Endothelial cell (in vitro differentiated cells): ENCODE results near the gene SCPEP1. TPM values are rescaled to one million over a fixed set of nuclear protein-coding genes. Genes with fewer than 3 reads are reported as not detected.

Experiments
- DNase-seq: peaks from one replicate; pipeline ENCODE4 v3.0.0; 2021; ENCODE audit warnings: low spot score
- H3K27ac Mint-ChIP-seq: one replicate; pipeline ENCODE4 v1.8.0; 2021; ENCODE audit warnings: mixed read lengths, inconsistent platforms; ENCODE audit not compliant: unreplicated experiment
- H3K27me3 Mint-ChIP-seq: one replicate; pipeline ENCODE4 v1.8.0; 2021; ENCODE audit warnings: mild to moderate bottlenecking, moderate library complexity, mixed read lengths, inconsistent platforms; ENCODE audit not compliant: unreplicated experiment
- H3K36me3 Mint-ChIP-seq: one replicate; pipeline ENCODE4 v1.8.0; 2021; ENCODE audit warnings: mild to moderate bottlenecking, low read depth, mixed read lengths, inconsistent platforms; ENCODE audit not compliant: unreplicated experiment
- H3K4me1 Mint-ChIP-seq: one replicate; pipeline ENCODE4 v1.8.0; 2021; ENCODE audit warnings: mild to moderate bottlenecking, mixed read lengths, inconsistent platforms; ENCODE audit not compliant: unreplicated experiment
- H3K4me3 Mint-ChIP-seq: one replicate; pipeline ENCODE4 v1.8.0; 2021; ENCODE audit warnings: mild to moderate bottlenecking, mixed read lengths, inconsistent platforms; ENCODE audit not compliant: unreplicated experiment
- H3K9me3 Mint-ChIP-seq: one replicate; pipeline ENCODE4 v1.8.0; 2021; ENCODE audit warnings: mixed read lengths, inconsistent platforms; ENCODE audit not compliant: unreplicated experiment
- CTCF ChIP-seq: fragments of 200-600 bp; sonication (generic); IDR thresholded peaks from one replicate; pipeline ENCODE4 v1.5.0; 2021; ENCODE audit warnings: antibody characterized with exemption; ENCODE audit not compliant: unreplicated experiment
- total RNA-seq: library from RNA; stranded (reverse); fragmentation: NEBNext Ultra II Directional; extraction: Animal tissue kit (Norgen Biotek cat#: 25700); gene quantifications from one replicate; pipeline ENCODE4 v1.2.1, GENCODE V29; 2021; ENCODE audit not compliant: unreplicated experiment

The SCPEP1 gene
- total RNA-seq, 1 donor from 2014 or later, result 29.8 TPM

GRCh38 chr17:56933151-56933745, 44.7 kb upstream of the SCPEP1 start:
- no peaks in the 10 kb centered on the region for H3K27me3 Mint-ChIP-seq
- no peak for TF ChIP-seq CTCF
- no peak overlapping the region for H3K4me3 Mint-ChIP-seq
- H3K4me1 Mint-ChIP-seq, result no peaks in the 10 kb centered on the region
- peaks cover 20% of the 10 kb centered on the region for H3K36me3 Mint-ChIP-seq
- no peak for DNase-seq
- H3K9me3 Mint-ChIP-seq, result no peaks in the 10 kb centered on the region
- no peak overlapping the region for H3K27ac Mint-ChIP-seq

GRCh38 chr17:56933868-56934267, 44.1 kb upstream of the SCPEP1 start:
- Mint-ChIP-seq H3K27me3 (no peaks in the 10 kb centered on the region), H3K4me1 (no peaks in the 10 kb centered on the region), H3K36me3 (peaks cover 22% of the 10 kb centered on the region), H3K9me3 (no peaks in the 10 kb centered on the region), H3K27ac (no peak overlapping the region), H3K4me3 (no peak overlapping the region)
- TF ChIP-seq CTCF, result no peak
- no peak for DNase-seq

- Mint-ChIP-seq H3K27ac (no peak overlapping the region), H3K9me3 (no peaks in the 10 kb centered on the region), H3K36me3 (peaks cover 25% of the 10 kb centered on the region), H3K27me3 (no peaks in the 10 kb centered on the region), H3K4me3 (peak overlapping the region; percentile 51), H3K4me1 (no peaks in the 10 kb centered on the region)
- DNase-seq, result no peak
- no peak for TF ChIP-seq CTCF
Measured at GRCh38 chr17:56934280-56934679, 43.7 kb upstream of the SCPEP1 start.

GRCh38 chr17:56935461-56935860, 42.5 kb upstream of the SCPEP1 start:
- Mint-ChIP-seq H3K27me3 (no peaks in the 10 kb centered on the region), H3K27ac (no peak overlapping the region), H3K9me3 (no peaks in the 10 kb centered on the region), H3K4me3 (no peak overlapping the region), H3K36me3 (peaks cover 25% of the 10 kb centered on the region), H3K4me1 (no peaks in the 10 kb centered on the region)
- no peak for DNase-seq
- no peak for TF ChIP-seq CTCF

- H3K27me3 Mint-ChIP-seq, result no peaks in the 10 kb centered on the region
- no peak for TF ChIP-seq CTCF
- no peak overlapping the region for H3K4me3 Mint-ChIP-seq
- H3K9me3 Mint-ChIP-seq, result no peaks in the 10 kb centered on the region
- peaks cover 30% of the 10 kb centered on the region for H3K36me3 Mint-ChIP-seq
- no peak for DNase-seq
- no peak overlapping the region for H3K27ac Mint-ChIP-seq
- no peaks in the 10 kb centered on the region for H3K4me1 Mint-ChIP-seq
Measured at GRCh38 chr17:56936697-56937322, 41.1 kb upstream of the SCPEP1 start.
